Femur (tissue), 1 donor: ENCODE measurements around the gene USH2A.

ENCODE experiments used
- DNase-seq: peaks from one replicate; pipeline ENCODE4 v3.0.0-alpha.2; 2017

USH2A gene

GRCh38 chr1:215900684-215901083, 522.6 kb downstream of the USH2A start:
- DNase-seq = no peak

- no peak for DNase-seq
Observed at GRCh38 chr1:215899901-215900300, 523.3 kb downstream of the USH2A start.

GRCh38 chr1:215895893-215896292, 527.4 kb downstream of the USH2A start:
- DNase-seq = no peak

- no peak for DNase-seq
Observed at GRCh38 chr1:215895276-215895675, 528.0 kb downstream of the USH2A start.

GRCh38 chr1:215894617-215895016, 528.6 kb downstream of the USH2A start:
- no peak for DNase-seq

GRCh38 chr1:215891266-215892057, 531.8 kb downstream of the USH2A start:
- no peak for DNase-seq

- no peak for DNase-seq
Observed at GRCh38 chr1:215890438-215890837, 532.8 kb downstream of the USH2A start.

GRCh38 chr1:215889871-215890270, 533.4 kb downstream of the USH2A start:
- no peak for DNase-seq

- DNase-seq = no peak
Observed at GRCh38 chr1:215888159-215888558, 535.1 kb downstream of the USH2A start.

- DNase-seq = no peak
Observed at GRCh38 chr1:215887627-215888026, 535.6 kb downstream of the USH2A start.

GRCh38 chr1:215883004-215883403, 540.2 kb downstream of the USH2A start:
- no peak for DNase-seq

GRCh38 chr1:215878843-215879242, 544.4 kb downstream of the USH2A start:
- no peak for DNase-seq

- DNase-seq = no peak
Observed at GRCh38 chr1:215878128-215878527, 545.1 kb downstream of the USH2A start.

GRCh38 chr1:215877452-215877951, 545.7 kb downstream of the USH2A start:
- DNase-seq = no peak

GRCh38 chr1:215875712-215876111, 547.5 kb downstream of the USH2A start:
- DNase-seq = no peak

- no peak for DNase-seq
Observed at GRCh38 chr1:215875236-215875635, 548.0 kb downstream of the USH2A start.

GRCh38 chr1:215872658-215873057, 550.6 kb downstream of the USH2A start:
- no peak for DNase-seq

GRCh38 chr1:215868500-215868899, 554.7 kb downstream of the USH2A start:
- no peak for DNase-seq

- DNase-seq = no peak
Observed at GRCh38 chr1:215865060-215865459, 558.2 kb downstream of the USH2A start.

- no peak for DNase-seq
Observed at GRCh38 chr1:215863796-215864195, 559.5 kb downstream of the USH2A start.

GRCh38 chr1:215860833-215861232, 562.4 kb downstream of the USH2A start:
- no peak for DNase-seq

- DNase-seq = no peak
Observed at GRCh38 chr1:215857317-215857716, 565.9 kb downstream of the USH2A start.

GRCh38 chr1:215845234-215845891, 577.9 kb downstream of the USH2A start:
- no peak for DNase-seq

- DNase-seq = no peak
Observed at GRCh38 chr1:215844777-215845176, 578.5 kb downstream of the USH2A start.
